GM12891 (cell line): ENCODE measurements around the gene VMP1.

Experiments
- POLR2A ChIP-seq: IDR thresholded peaks from 2 replicates; pipeline ENCODE4 v1.6.1; 2011; ENCODE audit warnings: low read depth, low read length, control low read depth
- POLR2AphosphoS5 ChIP-seq: IDR thresholded peaks from 2 replicates; pipeline ENCODE4 v1.6.1; 2011; ENCODE audit warnings: low read depth, low read length, control low read depth

DNA sequence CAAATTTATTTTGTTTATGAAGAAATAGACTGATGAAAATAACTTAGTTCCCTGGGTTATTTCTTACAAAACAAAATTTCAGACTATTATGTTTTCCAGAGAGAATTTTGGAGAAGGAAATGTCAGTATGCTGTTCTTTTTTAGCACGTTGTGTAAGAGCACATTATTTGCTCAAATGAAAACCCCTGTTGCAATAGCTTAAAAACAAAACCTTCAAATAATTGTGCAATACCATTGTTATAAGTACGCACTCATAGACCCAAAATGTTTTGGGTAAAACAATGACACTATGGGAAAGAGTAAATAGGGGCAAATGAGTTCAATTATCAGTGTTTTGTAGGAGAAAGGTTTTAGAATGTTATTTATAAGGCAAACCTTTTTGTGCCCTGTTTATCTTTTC lies 18.2 kb downstream of the VMP1 start:
- no peak for TF ChIP-seq POLR2AphosphoS5
- no peak for TF ChIP-seq POLR2A
